Gastroesophageal sphincter (tissue), 3 donors: Measurements from ENCODE around the gene C1QL1.

ENCODE experiments used
- CTCF ChIP-seq, 4 experiments: fragments of 200-600 bp in 2 of 4; fragments of 450-650 bp in 2 of 4; sonication (generic) in 1 of 4; IDR thresholded peaks; one replicate each; pipeline ENCODE4 v1.5.1; 2017 to 2019; ENCODE audit warnings: antibody characterized with exemption in 4 of 4, mild to moderate bottlenecking in 2 of 4, moderate library complexity in 2 of 4
- POLR2A ChIP-seq, 2 donors: fragments of 450-650 bp; IDR thresholded peaks; one replicate each; pipeline ENCODE4 v1.6.1; 2017; ENCODE audit warnings: antibody characterized with exemption in 2 of 2, mild to moderate bottlenecking in 2 of 2, moderate library complexity in 1 of 2
- POLR2AphosphoS5 ChIP-seq: sonication (generic); formaldehyde crosslinking; IDR thresholded peaks from one replicate; pipeline ENCODE4 v1.6.1; 2017; ENCODE audit warnings: antibody characterized with exemption

GRCh38 chr17:44961921-44962350, 6.2 kb downstream of the C1QL1 start:
- TF ChIP-seq CTCF (IDR thresholded peaks at IDR 0.05) (no peak), POLR2A (IDR thresholded peaks at IDR 0.05) (no peak), POLR2AphosphoS5 (no peak)
